Endothelial cell of umbilical vein (primary cell): Measurements from ENCODE around the gene CMSS1. TPM values are rescaled to one million over a fixed set of nuclear protein-coding genes. Genes with fewer than 3 reads are reported as not detected.
A peak's percentile ranks its signal among the peaks of the same experiment; 100 is the strongest.

Source experiments
- BruUV-seq: library from RNA; stranded (reverse); fragments of 400-500 nt; replicated peaks from 2 replicates; lab custom pipeline; 2021; lab: Mats Ljungman, UMichigan
- CTCF ChIA-PET: fragments of 300-600, 350-600 bp; sonication (Branson Sonifier 250); formaldehyde crosslinking; loops from one replicate; lab custom pipeline; 2021; ENCODE audit warnings: antibody characterized with exemption, inconsistent platforms; lab: Charles Lee
- POLR2A ChIA-PET: fragments of 300-600, 350-600 bp; sonication (Branson Sonifier 250); formaldehyde crosslinking; loops from one replicate; lab custom pipeline; 2021; ENCODE audit warnings: antibody characterized with exemption, inconsistent platforms; lab: Charles Lee
- DNase-seq: peaks from one replicate; pipeline ENCODE4 v3.0.0-alpha.2; 2011; ENCODE audit warnings: low read depth, low spot score
- FAIRE-seq: peaks from 2 replicates; lab custom pipeline; 2011; peaks lifted over from hg19 to GRCh38; lab: Jason Lieb, UNC
- H2AFZ ChIP-seq: 2 replicates; pipeline ENCODE4 v1.6.0; 2012; ENCODE audit warnings: low read depth, low read length, control low read depth, inconsistent platforms
- H3K27ac ChIP-seq: 2 replicates; pipeline ENCODE4 v1.5.1; 2011; ENCODE audit warnings: low read depth, mild to moderate bottlenecking, control low read depth, low read length, moderate library complexity; ENCODE audit not compliant: insufficient read depth
- H3K27me3 ChIP-seq, 2 experiments: 2 replicates each; pipeline versions ENCODE4 v1.6.0 to v1.6.1; 2011; ENCODE audit warnings: low read length in 2 of 2, mixed read lengths in 1 of 2; ENCODE audit not compliant: control insufficient read depth in 2 of 2, insufficient read depth in 2 of 2
- H3K36me3 ChIP-seq, 2 experiments: 2 replicates in 1 of 2; 3 replicates in 1 of 2; pipeline ENCODE4 v1.5.1; 2011; ENCODE audit warnings: low read length in 2 of 2, mild to moderate bottlenecking in 1 of 2, moderate library complexity in 1 of 2; ENCODE audit not compliant: control insufficient read depth in 2 of 2, insufficient read depth in 2 of 2; ENCODE audit errors: extremely low read depth in 1 of 2
- H3K4me1 ChIP-seq: 3 replicates; pipeline ENCODE4 v1.5.1; 2011; ENCODE audit warnings: mild to moderate bottlenecking, low read length; ENCODE audit not compliant: control insufficient read depth, insufficient read depth; ENCODE audit errors: extremely low read depth
- H3K4me2 ChIP-seq: 2 replicates; pipeline ENCODE4 v1.6.1; 2011; ENCODE audit warnings: low read length, control low read depth, mixed read lengths; ENCODE audit not compliant: insufficient read depth
- H3K4me3 ChIP-seq, 3 experiments: fragments of 200-600 bp in 1 of 3; sonication (generic), shearing (Covaris generic) in 1 of 3; replicated peaks in 1 of 3; 2 replicates each; pipeline ENCODE4 v1.5.1; 2011 to 2016; ENCODE audit warnings: control low read depth in 3 of 3, low read length in 3 of 3, mild to moderate bottlenecking in 2 of 3, inconsistent platforms in 1 of 3, low read depth in 1 of 3, moderate library complexity in 1 of 3; ENCODE audit not compliant: insufficient read depth in 1 of 3
- H3K79me2 ChIP-seq: 2 replicates; pipeline ENCODE4 v1.6.0; 2012; ENCODE audit warnings: low read length, inconsistent platforms; ENCODE audit not compliant: control insufficient read depth, insufficient read depth
- H3K9ac ChIP-seq: replicated peaks from 2 replicates; pipeline ENCODE3; 2011; ENCODE audit warnings: low read length, control low read depth; ENCODE audit not compliant: insufficient read depth; ENCODE audit errors: extremely low read depth
- H3K9me1 ChIP-seq: replicated peaks from 3 replicates; pipeline ENCODE4 v1.6.0; 2011; ENCODE audit warnings: mild to moderate bottlenecking, low read length; ENCODE audit not compliant: control insufficient read depth, insufficient read depth; ENCODE audit errors: extremely low read depth
- H3K9me3 ChIP-seq: replicated peaks from 2 replicates; pipeline ENCODE4 v1.5.1; 2012; ENCODE audit warnings: low read length, inconsistent platforms; ENCODE audit not compliant: control insufficient read depth, insufficient read depth
- H4K20me1 ChIP-seq: replicated peaks from 2 replicates; pipeline ENCODE3; 2011; ENCODE audit warnings: mild to moderate bottlenecking, low read length; ENCODE audit not compliant: control insufficient read depth, insufficient read depth; ENCODE audit errors: extremely low read depth
- EZH2 ChIP-seq: IDR thresholded peaks from 2 replicates; pipeline ENCODE4 v1.6.1; 2012; ENCODE audit warnings: borderline replicate concordance, low read depth, mild to moderate bottlenecking, moderate library complexity, low read length, inconsistent platforms; ENCODE audit not compliant: severe bottlenecking
- FOS ChIP-seq: IDR thresholded peaks from 2 replicates; pipeline ENCODE4 v1.6.1; 2011; ENCODE audit warnings: mild to moderate bottlenecking, low read length, moderate library complexity, borderline replicate concordance; ENCODE audit not compliant: insufficient read depth
- GATA2 ChIP-seq: IDR thresholded peaks from 2 replicates; pipeline ENCODE4 v1.7.0; 2011; ENCODE audit warnings: low read depth, mild to moderate bottlenecking, moderate library complexity, mixed read lengths, low read length; ENCODE audit not compliant: insufficient read length, insufficient read depth
- JUN ChIP-seq: IDR thresholded peaks from 2 replicates; pipeline ENCODE4 v1.6.1; 2011; ENCODE audit warnings: borderline replicate concordance, low read depth; ENCODE audit not compliant: insufficient read length, insufficient read depth
- MAX ChIP-seq: IDR thresholded peaks from 2 replicates; pipeline ENCODE4 v1.6.1; 2011; ENCODE audit not compliant: insufficient read depth, insufficient read length
- MYC ChIP-seq: IDR thresholded peaks from one replicate; pipeline ENCODE4 v1.6.1; 2011; ENCODE audit warnings: mild to moderate bottlenecking, low read depth, low read length
- POLR2A ChIP-seq: IDR thresholded peaks from 2 replicates; pipeline ENCODE4 v1.6.1; 2012; ENCODE audit warnings: low read depth, mild to moderate bottlenecking, control low read depth, low read length
- POLR2AphosphoS5 ChIP-seq: IDR thresholded peaks from 2 replicates; pipeline ENCODE4 v1.6.1; 2012; ENCODE audit warnings: low read depth, mild to moderate bottlenecking, control low read depth, low read length, moderate library complexity; ENCODE audit not compliant: insufficient read depth
- dilution Hi-C: fragments of 300-500 bp; cut with MboI; formaldehyde crosslinking; loops from one replicate; pipeline ENCODE4 v1.15.0; 2019; ENCODE audit warnings: low sequenced_read_pairs; ENCODE audit not compliant: extremely low pct_ligation_motif_present
- intact Hi-C: fragments of 100-400 bp; cut with micrococcal nuclease; formaldehyde crosslinking; loops from one replicate; pipeline ENCODE4 v1.10.0; 2022
- polyA plus RNA-seq, 4 experiments: library from polyadenylated mRNA; depleted of rRNA in 3 of 4; stranded (reverse) in 3 of 4; unstranded in 1 of 4; fragments of >200 nt; gene quantifications; 2 replicates each; pipeline versions ENCODE4 v1.2.1 to v1.2.3, GENCODE V29; 2011 to 2012; ENCODE audit warnings: missing spikeins in 1 of 4
- total RNA-seq: library from RNA; stranded (reverse); gene quantifications from 2 replicates; pipeline ENCODE4 v1.2.3, GENCODE V29; 2021
- TF ChIP-seq, protein P1 (sequence below), 2 donors: IDR thresholded peaks; 1 replicate in 1 of 2; 2 replicates in 1 of 2; pipeline ENCODE4 v1.5.1; 2011; ENCODE audit warnings: low read length in 2 of 2, mild to moderate bottlenecking in 2 of 2, moderate library complexity in 2 of 2, control low read depth in 1 of 2, inconsistent platforms in 1 of 2, low read depth in 1 of 2; ENCODE audit not compliant: insufficient read depth in 1 of 2; ENCODE audit errors: extremely low read depth in 1 of 2

Gene CMSS1
- total and polyA plus RNA-seq, 2 donors (not counting 3 experiments of a cell fraction or from before 2014, with no cell fraction given), result 9.7 to 60.6 TPM

DNA sequence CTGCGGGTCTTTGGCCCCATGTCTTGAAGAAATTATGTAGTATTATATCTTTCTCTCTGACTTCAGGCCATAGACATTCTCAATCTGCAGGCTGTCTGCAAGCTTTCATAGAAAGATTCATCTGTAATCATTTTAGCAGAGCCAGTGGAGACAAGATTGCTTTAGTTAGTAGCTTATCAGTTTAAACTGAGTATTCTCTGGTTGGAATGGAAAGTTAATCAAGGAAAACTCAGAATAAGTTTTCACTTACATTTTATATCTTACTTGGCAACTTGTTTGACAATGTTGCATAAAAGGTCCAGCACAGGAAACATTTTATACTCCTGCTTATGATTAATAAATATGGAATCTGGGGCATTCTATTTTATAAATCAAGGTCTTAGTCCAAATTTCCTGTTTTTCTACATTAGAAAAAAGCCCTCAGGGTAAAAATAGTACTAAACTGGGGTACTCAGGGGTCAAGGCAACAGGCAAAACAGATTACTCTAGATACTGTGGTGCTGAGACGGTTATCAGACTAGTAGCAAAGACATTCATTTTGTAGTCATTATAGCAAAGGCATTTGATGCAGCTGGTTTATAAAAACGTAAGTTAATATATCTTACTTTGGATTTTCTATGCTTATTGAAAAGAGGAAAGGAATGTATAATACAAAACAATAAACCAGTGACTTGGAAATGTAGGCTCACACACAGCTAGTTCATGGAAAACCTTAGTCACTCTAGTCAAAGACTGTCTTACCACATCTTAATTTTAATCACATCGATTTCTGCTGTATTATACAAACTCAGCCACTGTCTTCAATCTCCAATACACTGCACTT is 341.9 kb downstream of the CMSS1 start:
- intact Hi-C loops, result loop anchor here (1.0 to 5.0 kb wide), 6 partner anchors 51 to 287 kb away; no protein-coding TSS in a partner anchor
- TF ChIP-seq GATA2, result peak; percentile 83
- TF ChIP-seq JUN, result peak; percentile 73
- TF ChIP-seq POLR2A, result peak; percentile 22
- TF ChIP-seq MAX, result no peak
- no peak for TF ChIP-seq EZH2
- TF ChIP-seq, protein P1, sequence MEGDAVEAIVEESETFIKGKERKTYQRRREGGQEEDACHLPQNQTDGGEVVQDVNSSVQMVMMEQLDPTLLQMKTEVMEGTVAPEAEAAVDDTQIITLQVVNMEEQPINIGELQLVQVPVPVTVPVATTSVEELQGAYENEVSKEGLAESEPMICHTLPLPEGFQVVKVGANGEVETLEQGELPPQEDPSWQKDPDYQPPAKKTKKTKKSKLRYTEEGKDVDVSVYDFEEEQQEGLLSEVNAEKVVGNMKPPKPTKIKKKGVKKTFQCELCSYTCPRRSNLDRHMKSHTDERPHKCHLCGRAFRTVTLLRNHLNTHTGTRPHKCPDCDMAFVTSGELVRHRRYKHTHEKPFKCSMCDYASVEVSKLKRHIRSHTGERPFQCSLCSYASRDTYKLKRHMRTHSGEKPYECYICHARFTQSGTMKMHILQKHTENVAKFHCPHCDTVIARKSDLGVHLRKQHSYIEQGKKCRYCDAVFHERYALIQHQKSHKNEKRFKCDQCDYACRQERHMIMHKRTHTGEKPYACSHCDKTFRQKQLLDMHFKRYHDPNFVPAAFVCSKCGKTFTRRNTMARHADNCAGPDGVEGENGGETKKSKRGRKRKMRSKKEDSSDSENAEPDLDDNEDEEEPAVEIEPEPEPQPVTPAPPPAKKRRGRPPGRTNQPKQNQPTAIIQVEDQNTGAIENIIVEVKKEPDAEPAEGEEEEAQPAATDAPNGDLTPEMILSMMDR (IDR thresholded peaks at IDR 0.05; ENCODE audit: extremely low read depth in 1 of 2, insufficient read depth in 1 of 2, low read depth in 1 of 2, low read length in 2 of 2), result no peak
- no peak for TF ChIP-seq MYC
- peak; percentile 68 for TF ChIP-seq FOS
- peak; percentile 60 for TF ChIP-seq POLR2AphosphoS5

More for the DNA sequence above, 341.9 kb downstream of the CMSS1 start:
- ChIA-PET POLR2A (no interaction called here), CTCF (interaction anchor here (1.0 to 3.0 kb wide), 8 partner anchors 9 to 328 kb away, joined by 3 to 23 read pairs (median 6); no protein-coding TSS in a partner anchor)
- Histone ChIP-seq H3K9me3 (peaks cover 5% of the 10 kb centered on the region), H3K4me1 (peaks cover 41% of the 10 kb centered on the region), H3K27ac (peak overlapping the region; percentile 75), H4K20me1 (no peaks in the 10 kb centered on the region), H3K9me1 (no peaks in the 10 kb centered on the region), H3K4me3 (peak overlapping the region in 2 of 3 experiments; percentile 14 to 43), H3K4me2 (peak overlapping the region; percentile 35), H3K27me3 (no peaks in the 10 kb centered on the region), H3K9ac (peak overlapping the region; percentile 50), H2AFZ (no peak overlapping the region), H3K79me2 (no peaks in the 10 kb centered on the region), H3K36me3 (no peaks in the 10 kb centered on the region)
- no TSS peak for BruUV-seq
- DNase-seq, result peak; percentile 94
- peak; percentile 85 for FAIRE-seq
- dilution Hi-C loops, result no loop called here
